Tibial artery (tissue), 4 donors: Measurements from ENCODE around the gene ATAT1.

Experiments used
- DNase-seq, 2 donors: peaks; one replicate each; pipeline ENCODE4 v3.0.0-alpha.2; 2019
- H3K27ac ChIP-seq, 2 donors: fragments of 200-600 bp; sonication (generic) in 1 of 2; 1 replicate in 1 of 2; 2 replicates in 1 of 2; pipeline ENCODE4 v1.5.1; 2018 to 2019; ENCODE audit warnings: mild to moderate bottlenecking in 1 of 2
- H3K27me3 ChIP-seq, 2 donors: fragments of 200-600 bp; sonication (generic) in 1 of 2; one replicate each; pipeline versions ENCODE4 v1.5.1 to v1.6.0; 2016 to 2019
- H3K36me3 ChIP-seq, 3 donors: fragments of 200-600 bp; sonication (generic) in 2 of 3; one replicate each; pipeline ENCODE4 v1.5.1; 2016 to 2019; ENCODE audit warnings: mild to moderate bottlenecking in 2 of 3
- H3K4me1 ChIP-seq, 4 donors: fragments of 200-600 bp; sonication (generic) in 2 of 4; 1 replicate in 3 of 4; 2 replicates in 1 of 4; pipeline ENCODE4 v1.5.1; 2016 to 2019
- H3K4me3 ChIP-seq, 2 donors: fragments of 200-600 bp; sonication (generic) in 1 of 2; 1 replicate in 1 of 2; 2 replicates in 1 of 2; pipeline ENCODE4 v1.5.1; 2018 to 2019; ENCODE audit warnings: mild to moderate bottlenecking in 2 of 2
- H3K9me3 ChIP-seq, 3 donors: fragments of 200-600 bp; sonication (generic) in 1 of 3; one replicate each; pipeline ENCODE4 v1.5.1; 2016 to 2019
- CTCF ChIP-seq, 2 experiments: fragments of 200-600 bp in 1 of 2; fragments of 450-650 bp in 1 of 2; IDR thresholded peaks; one replicate each; pipeline ENCODE4 v1.5.1; 2017 to 2019; ENCODE audit warnings: antibody characterized with exemption in 2 of 2, mild to moderate bottlenecking in 1 of 2, moderate library complexity in 1 of 2
- intact Hi-C: fragments of 100-400 bp; cut with DNase I; formaldehyde crosslinking; loops from one replicate; pipeline ENCODE4 v1.15.0; 2023; ENCODE audit warnings: low total_unique reads

ATAT1 gene

GRCh38 chr6:30635834-30636233, 9.2 kb downstream of the ATAT1 start:
- Histone ChIP-seq H3K27ac (no peak overlapping the region), H3K27me3 (no peaks in the 10 kb centered on the region), H3K4me1 (no peaks in the 10 kb centered on the region), H3K36me3 (peaks cover 0 to 75% (median 14%) of the 10 kb centered on the region in 3 donors), H3K9me3 (no peaks in the 10 kb centered on the region), H3K4me3 (no peak overlapping the region)
- intact Hi-C loops = no loop called here
- TF ChIP-seq CTCF (IDR thresholded peaks at IDR 0.05) = no peak
- no peak for DNase-seq

GRCh38 chr6:30640481-30640880, 13.8 kb downstream of the ATAT1 start:
- Histone ChIP-seq H3K27me3 (no peaks in the 10 kb centered on the region), H3K36me3 (peaks cover 0 to 77% (median 13%) of the 10 kb centered on the region in 3 donors), H3K27ac (no peak overlapping the region), H3K9me3 (no peaks in the 10 kb centered on the region), H3K4me1 (no peaks in the 10 kb centered on the region), H3K4me3 (no peak overlapping the region)
- no peak for DNase-seq
- intact Hi-C loops = no loop called here
- TF ChIP-seq CTCF (IDR thresholded peaks at IDR 0.05) = no peak

GRCh38 chr6:30641048-30641447, 14.4 kb downstream of the ATAT1 start:
- peaks cover 0 to 80% (median 13%) of the 10 kb centered on the region in 3 donors for H3K36me3 ChIP-seq
- no peak for DNase-seq
- H3K4me1 ChIP-seq = peaks cover 0 to 1% (median 0%) of the 10 kb centered on the region in 4 donors
- H3K27ac ChIP-seq = no peak overlapping the region
- no peak for TF ChIP-seq CTCF (IDR thresholded peaks at IDR 0.05)
- H3K4me3 ChIP-seq = no peak overlapping the region
- H3K9me3 ChIP-seq = no peaks in the 10 kb centered on the region
- intact Hi-C loops = no loop called here
- H3K27me3 ChIP-seq = no peaks in the 10 kb centered on the region

- no peak for DNase-seq
- H3K9me3 ChIP-seq = no peaks in the 10 kb centered on the region
- intact Hi-C loops = no loop called here
- no peak for TF ChIP-seq CTCF (IDR thresholded peaks at IDR 0.05)
- no peak overlapping the region for H3K27ac ChIP-seq
- peaks cover 4 to 19% (median 11%) of the 10 kb centered on the region in 4 donors for H3K4me1 ChIP-seq
- no peak overlapping the region for H3K4me3 ChIP-seq
- H3K27me3 ChIP-seq = no peaks in the 10 kb centered on the region
- peaks cover 0 to 66% (median 13%) of the 10 kb centered on the region in 3 donors for H3K36me3 ChIP-seq
These were observed 17.0 kb downstream of the ATAT1 start for GRCh38 chr6:30643656-30644055.

- Histone ChIP-seq H3K27ac (no peak overlapping the region), H3K4me3 (no peak overlapping the region), H3K27me3 (no peaks in the 10 kb centered on the region), H3K36me3 (peaks cover 0 to 63% (median 13%) of the 10 kb centered on the region in 3 donors), H3K9me3 (no peaks in the 10 kb centered on the region), H3K4me1 (peaks cover 4 to 21% (median 11%) of the 10 kb centered on the region in 4 donors)
- intact Hi-C loops = no loop called here
- DNase-seq = no peak
- TF ChIP-seq CTCF (IDR thresholded peaks at IDR 0.05) = no peak
These were observed 18.1 kb downstream of the ATAT1 start for GRCh38 chr6:30644769-30645168.

- intact Hi-C loops = no loop called here
These were observed 19.3 kb downstream of the ATAT1 start for GRCh38 chr6:30645989-30646388.

More at GRCh38 chr6:30645989-30646388, 19.3 kb downstream of the ATAT1 start:
- Histone ChIP-seq H3K27ac (no peak overlapping the region), H3K4me3 (no peak overlapping the region), H3K4me1 (peaks cover 4 to 21% (median 11%) of the 10 kb centered on the region in 4 donors), H3K27me3 (no peaks in the 10 kb centered on the region), H3K36me3 (peaks cover 0 to 63% (median 15%) of the 10 kb centered on the region in 3 donors), H3K9me3 (no peaks in the 10 kb centered on the region)
- no peak for TF ChIP-seq CTCF (IDR thresholded peaks at IDR 0.05)
- no peak for DNase-seq
